ENCODE results near the gene ADCY9.

- TF ChIP-seq EZH2phosphoT487 (IDR thresholded peaks at IDR 0.05; ENCODE audit: insufficient read depth, low read depth) (no peak), EZH2 (IDR thresholded peaks at IDR 0.05; ENCODE audit: insufficient read depth, poor library complexity, severe bottlenecking) (no peak)
These were observed 83.5 kb downstream of the ADCY9 start for GRCh38 chr16:4032768-4033167.
